C4-2B (cell line): ENCODE results near the gene NHLH2.

Experiments
- ZFX ChIP-seq: fragments of 450-650 bp; IDR thresholded peaks from 2 replicates; pipeline ENCODE4 v1.6.1; 2017
- TF ChIP-seq, protein P1 (sequence below): fragments of 450-650 bp; conservative IDR thresholded peaks from 2 replicates; pipeline ENCODE4 v1.5.1; 2017; ENCODE audit warnings: mild to moderate bottlenecking

GRCh38 chr1:115890580-115890979 is 49.7 kb upstream of the NHLH2 start:
- TF ChIP-seq, protein P1, sequence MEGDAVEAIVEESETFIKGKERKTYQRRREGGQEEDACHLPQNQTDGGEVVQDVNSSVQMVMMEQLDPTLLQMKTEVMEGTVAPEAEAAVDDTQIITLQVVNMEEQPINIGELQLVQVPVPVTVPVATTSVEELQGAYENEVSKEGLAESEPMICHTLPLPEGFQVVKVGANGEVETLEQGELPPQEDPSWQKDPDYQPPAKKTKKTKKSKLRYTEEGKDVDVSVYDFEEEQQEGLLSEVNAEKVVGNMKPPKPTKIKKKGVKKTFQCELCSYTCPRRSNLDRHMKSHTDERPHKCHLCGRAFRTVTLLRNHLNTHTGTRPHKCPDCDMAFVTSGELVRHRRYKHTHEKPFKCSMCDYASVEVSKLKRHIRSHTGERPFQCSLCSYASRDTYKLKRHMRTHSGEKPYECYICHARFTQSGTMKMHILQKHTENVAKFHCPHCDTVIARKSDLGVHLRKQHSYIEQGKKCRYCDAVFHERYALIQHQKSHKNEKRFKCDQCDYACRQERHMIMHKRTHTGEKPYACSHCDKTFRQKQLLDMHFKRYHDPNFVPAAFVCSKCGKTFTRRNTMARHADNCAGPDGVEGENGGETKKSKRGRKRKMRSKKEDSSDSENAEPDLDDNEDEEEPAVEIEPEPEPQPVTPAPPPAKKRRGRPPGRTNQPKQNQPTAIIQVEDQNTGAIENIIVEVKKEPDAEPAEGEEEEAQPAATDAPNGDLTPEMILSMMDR, result no peak
- TF ChIP-seq ZFX, result no peak
